IMR-90 (cell line): ENCODE results near the gene PLA2G2F. TPM values are rescaled to one million over a fixed set of nuclear protein-coding genes. Genes with fewer than 3 reads are reported as not detected.

ENCODE experiments used
- ATAC-seq: fragments of 200-7000 bp; cut with Tn5 transposase; 2 replicates; pipeline ENCODE4 v1.9.1; 2020; ENCODE audit warnings: low read depth, mild to moderate bottlenecking, moderate library complexity
- BruUV-seq: library from RNA; stranded (reverse); fragments of 400-500 nt; replicated peaks from 2 replicates; lab custom pipeline; 2021; lab: Mats Ljungman, UMichigan
- CTCF ChIA-PET: fragments of 300-600 bp; formaldehyde crosslinking; extraction: SDS; loops from one replicate; lab custom pipeline; 2021; ENCODE audit warnings: antibody characterized with exemption; lab: Yijun Ruan, JAX
- POLR2A ChIA-PET: fragments of 300-600 bp; sonication (Branson Sonifier 250); formaldehyde crosslinking; loops from one replicate; lab custom pipeline; 2022; ENCODE audit warnings: antibody characterized with exemption; ENCODE audit not compliant: unreplicated experiment; lab: Charles Lee
- DNase-seq: peaks from one replicate; pipeline ENCODE4 v3.0.0; 2013
- H2AFZ ChIP-seq: replicated peaks from 2 replicates; pipeline ENCODE3; 2013; ENCODE audit warnings: low read length, mild to moderate bottlenecking; ENCODE audit not compliant: poor library complexity
- H2AK5ac ChIP-seq: 2 replicates; pipeline ENCODE4 v1.6.1; 2013; ENCODE audit warnings: low read depth, low read length, inconsistent platforms
- H2AK9ac ChIP-seq: replicated peaks from 2 replicates; pipeline ENCODE3; 2013; ENCODE audit warnings: mild to moderate bottlenecking, low read depth, low read length, moderate library complexity; ENCODE audit not compliant: poor library complexity
- H2BK120ac ChIP-seq: 2 replicates; pipeline ENCODE4 v1.6.1; 2013; ENCODE audit warnings: low read depth, low read length, inconsistent platforms
- H2BK15ac ChIP-seq: 3 replicates; pipeline ENCODE4 v1.6.1; 2013; ENCODE audit warnings: low read depth, low read length, inconsistent platforms
- H2BK20ac ChIP-seq: 2 replicates; pipeline ENCODE4 v1.6.1; 2013; ENCODE audit warnings: low read depth, mild to moderate bottlenecking, inconsistent platforms, low read length, moderate library complexity
- H2BK5ac ChIP-seq: 2 replicates; pipeline ENCODE4 v1.6.1; 2013; ENCODE audit warnings: mild to moderate bottlenecking, low read depth, low read length, inconsistent platforms; ENCODE audit not compliant: poor library complexity, severe bottlenecking
- H3K14ac ChIP-seq: replicated peaks from 2 replicates; pipeline ENCODE4 v1.6.1; 2013; ENCODE audit warnings: low read depth, low read length, inconsistent platforms
- H3K18ac ChIP-seq: 2 replicates; pipeline ENCODE4 v1.6.1; 2013; ENCODE audit warnings: low read depth, low read length, control low read depth
- H3K23ac ChIP-seq: 2 replicates; pipeline ENCODE4 v1.6.1; 2013; ENCODE audit warnings: low read depth, low read length, inconsistent platforms
- H3K27ac ChIP-seq: 2 replicates; pipeline ENCODE4 v1.5.1; 2013; ENCODE audit warnings: mild to moderate bottlenecking, control low read depth, low read length; ENCODE audit not compliant: insufficient read depth
- H3K27me3 ChIP-seq: 2 replicates; pipeline ENCODE4 v1.6.1; 2013; ENCODE audit warnings: low read length; ENCODE audit not compliant: control insufficient read depth, insufficient read depth
- H3K36me3 ChIP-seq: 2 replicates; pipeline ENCODE4 v1.6.1; 2013; ENCODE audit warnings: low read length, mixed read lengths; ENCODE audit not compliant: control insufficient read depth, insufficient read depth
- H3K4ac ChIP-seq: 2 replicates; pipeline ENCODE4 v1.6.1; 2013; ENCODE audit warnings: low read depth, low read length, inconsistent platforms
- H3K4me1 ChIP-seq: 2 replicates; pipeline ENCODE4 v1.6.1; 2013; ENCODE audit warnings: low read length, mixed read lengths; ENCODE audit not compliant: control insufficient read depth, insufficient read depth
- H3K4me2 ChIP-seq: 2 replicates; pipeline ENCODE4 v1.6.1; 2013; ENCODE audit warnings: low read depth, mild to moderate bottlenecking, control low read depth, low read length, moderate library complexity
- H3K4me3 ChIP-seq: 2 replicates; pipeline ENCODE4 v1.5.1; 2013; ENCODE audit warnings: low read depth, mild to moderate bottlenecking, control low read depth, low read length, moderate library complexity; ENCODE audit not compliant: insufficient read depth
- H3K56ac ChIP-seq: 2 replicates; pipeline ENCODE4 v1.6.1; 2013; ENCODE audit warnings: low read length, inconsistent platforms; ENCODE audit not compliant: insufficient read depth; ENCODE audit errors: extremely low read depth
- H3K79me1 ChIP-seq, 2 experiments: 2 replicates each; pipeline ENCODE4 v1.6.1; 2013; ENCODE audit warnings: low read length in 2 of 2, inconsistent platforms in 1 of 2, low read depth in 1 of 2
- H3K9ac ChIP-seq: 2 replicates; pipeline ENCODE4 v1.6.1; 2013; ENCODE audit warnings: low read depth, low read length, control low read depth
- H3K9me1 ChIP-seq: 2 replicates; pipeline ENCODE4 v1.6.1; 2013; ENCODE audit warnings: low read length, inconsistent platforms; ENCODE audit not compliant: insufficient read depth
- H3K9me3 ChIP-seq: 2 replicates; pipeline ENCODE4 v1.6.1; 2013; ENCODE audit warnings: low read length; ENCODE audit not compliant: control insufficient read depth, insufficient read depth
- H4K20me1 ChIP-seq: 2 replicates; pipeline ENCODE4 v1.6.1; 2013; ENCODE audit warnings: low read length, inconsistent platforms; ENCODE audit not compliant: insufficient read depth
- H4K5ac ChIP-seq: 2 replicates; pipeline ENCODE4 v1.6.1; 2013; ENCODE audit warnings: mild to moderate bottlenecking, low read depth, low read length, control low read depth
- H4K8ac ChIP-seq, 2 experiments: 2 replicates each; pipeline ENCODE4 v1.6.1; 2013; ENCODE audit warnings: low read depth in 2 of 2, low read length in 2 of 2, control low read depth in 1 of 2, inconsistent platforms in 1 of 2
- H4K91ac ChIP-seq: 2 replicates; pipeline ENCODE4 v1.6.1; 2013; ENCODE audit warnings: low read depth, low read length, inconsistent platforms; ENCODE audit not compliant: insufficient read depth
- BHLHE40 ChIP-seq: fragments of 150-350 bp; IDR thresholded peaks from 2 replicates; pipeline ENCODE4 v1.6.1; 2016; ENCODE audit warnings: mild to moderate bottlenecking, low read depth, low read length
- CEBPB ChIP-seq: IDR thresholded peaks from 2 replicates; pipeline ENCODE4 v1.6.1; 2012; ENCODE audit warnings: low read depth, low read length, improper control_type of control experiment
- CHD1 ChIP-seq: IDR thresholded peaks from 2 replicates; pipeline ENCODE4 v1.6.1; 2012; ENCODE audit warnings: low read depth, low read length, improper control_type of control experiment
- CTCF ChIP-seq: conservative IDR thresholded peaks from 2 replicates; pipeline ENCODE4 v1.5.1; 2012; ENCODE audit warnings: mild to moderate bottlenecking, low read depth, low read length, improper control_type of control experiment
- ELK1 ChIP-seq: fragments of 150-350 bp; IDR thresholded peaks from 2 replicates; pipeline ENCODE4 v1.6.1; 2016; ENCODE audit warnings: low read depth, mild to moderate bottlenecking, low read length, moderate library complexity, borderline replicate concordance
- FOS ChIP-seq: fragments of 150-350 bp; IDR thresholded peaks from 2 replicates; pipeline ENCODE4 v1.6.1; 2016; ENCODE audit warnings: low read depth, low read length
- MAFK ChIP-seq: IDR thresholded peaks from 2 replicates; pipeline ENCODE4 v1.6.1; 2012; ENCODE audit warnings: low read depth, low read length, improper control_type of control experiment
- MAZ ChIP-seq: IDR thresholded peaks from 2 replicates; pipeline ENCODE4 v1.6.1; 2012; ENCODE audit warnings: low read depth, mild to moderate bottlenecking, low read length, improper control_type of control experiment, moderate library complexity, borderline replicate concordance
- MXI1 ChIP-seq: IDR thresholded peaks from 2 replicates; pipeline ENCODE4 v1.6.1; 2012; ENCODE audit warnings: low read depth, mild to moderate bottlenecking, low read length, moderate library complexity, borderline replicate concordance
- NFE2L2 ChIP-seq: fragments of 150-350 bp; IDR thresholded peaks from 2 replicates; pipeline ENCODE4 v1.6.1; 2016; ENCODE audit warnings: low read depth, mild to moderate bottlenecking, low read length
- POLR2A ChIP-seq: IDR thresholded peaks from 2 replicates; pipeline ENCODE4 v1.6.1; 2012; ENCODE audit warnings: mild to moderate bottlenecking, low read depth, low read length
- RAD21 ChIP-seq: IDR thresholded peaks from 2 replicates; pipeline ENCODE4 v1.6.1; 2012; ENCODE audit warnings: low read length, improper control_type of control experiment
- RCOR1 ChIP-seq: IDR thresholded peaks from 2 replicates; pipeline ENCODE4 v1.6.1; 2012; ENCODE audit warnings: mild to moderate bottlenecking, low read length, improper control_type of control experiment; ENCODE audit not compliant: insufficient replicate concordance
- RFX5 ChIP-seq: IDR thresholded peaks from 2 replicates; pipeline ENCODE4 v1.8.0; 2012; ENCODE audit warnings: low read depth, mild to moderate bottlenecking, low read length, moderate library complexity
- SMC3 ChIP-seq: fragments of 150-350 bp; IDR thresholded peaks from 2 replicates; pipeline ENCODE4 v1.6.1; 2016; ENCODE audit warnings: low read depth, mild to moderate bottlenecking, antibody characterized with exemption, low read length, moderate library complexity
- USF2 ChIP-seq: fragments of 150-350 bp; IDR thresholded peaks from 2 replicates; pipeline ENCODE4 v1.6.1; 2017; ENCODE audit warnings: mild to moderate bottlenecking, antibody characterized with exemption, low read length, low read depth
- WGBS, 2 experiments: methylation state at CpG; one replicate each; pipeline versions ENCODE4 v1.1.5 to v1.1.7; 2013; ENCODE audit warnings: missing lambda C conversion rate in 2 of 2; ENCODE audit not compliant: insufficient read length in 1 of 2; ENCODE audit errors: extremely low coverage in 2 of 2; 5-methylcytosine and 5-hydroxymethylcytosine counted together
- dilution Hi-C: fragments of 300-500 bp; cut with HindIII; formaldehyde crosslinking; loops from one replicate; pipeline ENCODE4 v1.14.3; 2018; ENCODE audit warnings: low sequenced_read_pairs; ENCODE audit not compliant: unreplicated experiment
- in situ Hi-C: fragments of 300-500 bp; cut with MboI; formaldehyde crosslinking; loops from 3 replicates; pipeline ENCODE4 v1.14.3; 2019; ENCODE audit warnings: low sequenced_read_pairs, inconsistent platforms, mixed read lengths
- intact Hi-C: fragments of 100-400 bp; cut with micrococcal nuclease; formaldehyde crosslinking; loops from 2 replicates; pipeline ENCODE4 v1.10.0; 2022
- polyA plus RNA-seq, 3 experiments: library from polyadenylated mRNA; depleted of rRNA; stranded (reverse); fragments of >200 nt; gene quantifications; 2 replicates each; pipeline ENCODE4 v1.2.3, GENCODE V29; 2012; ENCODE audit warnings: low replicate concordance in 1 of 3
- total RNA-seq: library from RNA; depleted of rRNA; stranded (reverse); fragments of >200 nt; gene quantifications from 2 replicates; pipeline ENCODE4 v1.2.3, GENCODE V29; 2012

PLA2G2F gene
- total and polyA plus RNA-seq, 2 of the 4 experiments (the other 2 are of a cell fraction): not detected

GRCh38 chr1:20160034-20160433, 20.9 kb downstream of the PLA2G2F start:
- in situ Hi-C loops: no loop called here
- Histone ChIP-seq H3K4ac (no peak overlapping the region), H4K5ac (no peak overlapping the region), H2AK9ac (no peak overlapping the region), H2BK5ac (no peak overlapping the region), H4K20me1 (no peaks in the 10 kb centered on the region), H2BK120ac (no peak overlapping the region), H2BK20ac (no peak overlapping the region), H2AFZ (no peak overlapping the region), H3K4me1 (no peaks in the 10 kb centered on the region; the same call in 1 of the 2 replicates), H3K18ac (no peak overlapping the region), H3K23ac (no peak overlapping the region), H3K9ac (no peak overlapping the region), H3K56ac (no peak overlapping the region), H3K27ac (no peak overlapping the region), H4K91ac (no peak overlapping the region), H3K4me2 (no peak overlapping the region), H3K9me1 (no peaks in the 10 kb centered on the region), H3K36me3 (no peaks in the 10 kb centered on the region), H3K79me1 (no peaks in the 10 kb centered on the region), H3K27me3 (no peaks in the 10 kb centered on the region; the same call in 1 of the 2 replicates), H4K8ac (no peak overlapping the region), H2AK5ac (no peak overlapping the region), H3K4me3 (no peak overlapping the region), H3K14ac (no peak overlapping the region), H3K9me3 (peaks cover 30% of the 10 kb centered on the region), H2BK15ac (no peak overlapping the region)
- WGBS, 2 experiments: no CpG with 5 or more reads among the region's 1 CpG
- no peak for DNase-seq
- intact Hi-C loops: no loop called here
- dilution Hi-C loops: no loop called here
- ATAC-seq: no peak
- BruUV-seq: no TSS peak
- ChIA-PET CTCF (no interaction called here), POLR2A (no interaction called here)
- TF ChIP-seq BHLHE40 (no peak), CHD1 (no peak), RAD21 (no peak), NFE2L2 (no peak), CEBPB (no peak), MAFK (no peak), RFX5 (no peak), FOS (no peak), POLR2A (no peak), USF2 (no peak), RCOR1 (no peak), CTCF (no peak), SMC3 (no peak), MXI1 (no peak), ELK1 (no peak), MAZ (no peak)
